Astrocyte (in vitro differentiated cells and primary cell): Measurements from ENCODE around the gene FAM107B.

Experiments used
- CTCF ChIP-seq: IDR thresholded peaks from 2 replicates; pipeline ENCODE4 v1.5.1; 2011; ENCODE audit warnings: low read depth, mild to moderate bottlenecking, inconsistent platforms, low read length, moderate library complexity; ENCODE audit not compliant: insufficient read depth
- EZH2 ChIP-seq: IDR thresholded peaks from 2 replicates; pipeline ENCODE4 v1.6.1; 2012; ENCODE audit warnings: mild to moderate bottlenecking, low read length, inconsistent platforms; ENCODE audit not compliant: insufficient read depth

- TF ChIP-seq CTCF (no peak), EZH2 (no peak)
Measured at GRCh38 chr10:14688606-14689005, 86.1 kb downstream of the FAM107B start.
